HepG2 (cell line): ENCODE results near the gene VAMP5. TPM values are rescaled to one million over a fixed set of nuclear protein-coding genes. Genes with fewer than 3 reads are reported as not detected.
A peak's percentile ranks its signal among the peaks of the same experiment; 100 is the strongest.

Source experiments
- MIER3 ChIP-seq: IDR thresholded peaks from 2 replicates; pipeline ENCODE4 v1.6.1; 2016; ENCODE audit warnings: missing compliant biosample characterization, borderline replicate concordance
- RBM22 ChIP-seq: fragments of 200-400 bp; formaldehyde crosslinking; optimal IDR thresholded peaks from 2 replicates; pipeline ENCODE3; 2017; ENCODE audit warnings: mild to moderate bottlenecking, low read length, moderate library complexity
- ZC3H13 ChIP-seq: sonication (generic); formaldehyde crosslinking; IDR thresholded peaks from 2 replicates; pipeline ENCODE4 v1.8.1; 2023; ENCODE audit warnings: mild to moderate bottlenecking, missing genetic modification reagents, moderate library complexity
- ZNF451 ChIP-seq: sonication (generic); formaldehyde crosslinking; IDR thresholded peaks from 2 replicates; pipeline ENCODE4 v1.5.0; 2020; ENCODE audit warnings: mild to moderate bottlenecking, missing genetic modification reagents
- ZNF556 ChIP-seq: sonication (generic); formaldehyde crosslinking; IDR thresholded peaks from 2 replicates; pipeline ENCODE4 v1.4.0; 2020; ENCODE audit warnings: mild to moderate bottlenecking, missing genetic modification reagents, borderline replicate concordance
- ZNF83 ChIP-seq: sonication (generic); formaldehyde crosslinking; IDR thresholded peaks from 2 replicates; pipeline ENCODE4 v1.4.0; 2020; ENCODE audit warnings: missing genetic modification reagents, mild to moderate bottlenecking, borderline replicate concordance
- polyA plus RNA-seq, 8 experiments: library from polyadenylated mRNA; depleted of rRNA in 3 of 8; stranded (reverse) in 7 of 8; unstranded in 1 of 8; fragments of >200 nt; fragmentation: Illumina TruSeq in 4 of 8; extraction: Trizol in 4 of 8; gene quantifications; 2 replicates each; pipeline versions ENCODE4 v1.2.1 to v1.2.3, GENCODE V29; 2011 to 2016; ENCODE audit warnings: low read depth in 4 of 8, missing spikeins in 1 of 8, mixed read lengths in 1 of 8; ENCODE audit not compliant: insufficient read depth in 1 of 8
- total RNA-seq, 5 experiments: library from RNA; depleted of rRNA; stranded (reverse); fragments of >200 nt; fragmentation: Illumina TruSeq; extraction: Trizol; gene quantifications; 2 replicates each; pipeline ENCODE4 v1.2.3, GENCODE V29; 2016; ENCODE audit warnings: low read depth in 1 of 5
- TF ChIP-seq, protein P1 (sequence below), 2 experiments: sonication (generic) in 1 of 2; formaldehyde crosslinking in 1 of 2; IDR thresholded peaks; 2 replicates each; pipeline versions ENCODE4 v1.6.1 to v1.9.0; 2014 to 2022; ENCODE audit warnings: antibody characterized with exemption in 1 of 2, borderline replicate concordance in 1 of 2, inconsistent platforms in 1 of 2, low read depth in 1 of 2, missing genetic modification reagents in 1 of 2
- TF ChIP-seq, protein P2 (sequence below), 2 experiments: IDR thresholded peaks; 2 replicates each; pipeline ENCODE4 v1.6.1; 2011 to 2012; ENCODE audit warnings: low read length in 2 of 2, borderline replicate concordance in 1 of 2, low read depth in 1 of 2, mild to moderate bottlenecking in 1 of 2, moderate library complexity in 1 of 2
- TF ChIP-seq, protein P3 (sequence below): sonication (generic); formaldehyde crosslinking; IDR thresholded peaks from 2 replicates; pipeline ENCODE4 v1.5.0; 2020; ENCODE audit warnings: missing genetic modification reagents, mild to moderate bottlenecking, borderline replicate concordance
- TF ChIP-seq, protein P4 (sequence below): sonication (generic); formaldehyde crosslinking; IDR thresholded peaks from 2 replicates; pipeline ENCODE4 v1.8.1; 2022; ENCODE audit warnings: low read depth, mild to moderate bottlenecking, missing genetic modification reagents
- TF ChIP-seq, protein P5 (sequence below): sonication (generic); formaldehyde crosslinking; IDR thresholded peaks from 2 replicates; pipeline ENCODE4 v1.5.0; 2020; ENCODE audit warnings: missing genetic modification reagents

Gene VAMP5
- total and polyA plus RNA-seq, 2 of the 13 experiments (the other 11 are each of a cell fraction or from before 2014, with no cell fraction given): 7.2 to 56.7 TPM

DNA sequence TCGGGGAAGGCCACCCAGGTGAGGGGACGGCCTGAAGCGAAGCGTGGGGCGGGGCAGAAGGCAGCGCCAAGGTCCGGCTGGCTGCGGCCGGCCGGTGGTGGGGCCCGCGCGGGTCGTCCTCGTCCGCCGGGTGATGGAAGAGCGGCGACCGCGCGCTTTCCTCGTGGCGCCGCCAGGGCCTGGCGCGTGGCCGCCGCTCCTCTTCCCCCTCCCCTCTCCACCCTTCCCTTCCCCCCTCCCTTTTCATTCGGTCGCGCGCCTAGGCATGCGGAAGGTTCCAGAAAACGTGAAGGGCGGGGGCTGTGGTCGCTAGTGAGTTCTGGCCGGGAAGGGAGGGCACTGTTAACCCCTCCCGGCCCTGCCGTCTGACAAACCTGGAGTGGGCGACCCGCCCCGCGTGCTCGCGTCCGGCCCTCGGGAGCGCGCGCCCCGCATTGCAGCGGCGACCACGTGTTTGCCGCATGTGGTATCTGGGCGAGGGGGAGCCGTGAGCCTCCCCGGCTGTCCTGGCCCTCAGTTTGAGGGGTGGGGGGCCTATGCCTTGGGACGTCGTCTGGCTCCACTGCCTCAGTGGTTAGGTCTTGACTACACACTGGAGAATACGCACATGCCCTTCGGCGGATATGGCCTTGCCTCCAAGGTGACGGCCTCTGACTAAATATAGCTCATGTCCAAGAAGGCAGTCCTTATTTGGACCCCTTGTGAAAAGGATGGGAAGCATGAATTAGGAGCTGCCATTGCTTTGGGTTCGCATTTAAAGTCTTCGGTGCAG lies 44.7 kb upstream of the VAMP5 start (continued):
- TF ChIP-seq, protein P1, sequence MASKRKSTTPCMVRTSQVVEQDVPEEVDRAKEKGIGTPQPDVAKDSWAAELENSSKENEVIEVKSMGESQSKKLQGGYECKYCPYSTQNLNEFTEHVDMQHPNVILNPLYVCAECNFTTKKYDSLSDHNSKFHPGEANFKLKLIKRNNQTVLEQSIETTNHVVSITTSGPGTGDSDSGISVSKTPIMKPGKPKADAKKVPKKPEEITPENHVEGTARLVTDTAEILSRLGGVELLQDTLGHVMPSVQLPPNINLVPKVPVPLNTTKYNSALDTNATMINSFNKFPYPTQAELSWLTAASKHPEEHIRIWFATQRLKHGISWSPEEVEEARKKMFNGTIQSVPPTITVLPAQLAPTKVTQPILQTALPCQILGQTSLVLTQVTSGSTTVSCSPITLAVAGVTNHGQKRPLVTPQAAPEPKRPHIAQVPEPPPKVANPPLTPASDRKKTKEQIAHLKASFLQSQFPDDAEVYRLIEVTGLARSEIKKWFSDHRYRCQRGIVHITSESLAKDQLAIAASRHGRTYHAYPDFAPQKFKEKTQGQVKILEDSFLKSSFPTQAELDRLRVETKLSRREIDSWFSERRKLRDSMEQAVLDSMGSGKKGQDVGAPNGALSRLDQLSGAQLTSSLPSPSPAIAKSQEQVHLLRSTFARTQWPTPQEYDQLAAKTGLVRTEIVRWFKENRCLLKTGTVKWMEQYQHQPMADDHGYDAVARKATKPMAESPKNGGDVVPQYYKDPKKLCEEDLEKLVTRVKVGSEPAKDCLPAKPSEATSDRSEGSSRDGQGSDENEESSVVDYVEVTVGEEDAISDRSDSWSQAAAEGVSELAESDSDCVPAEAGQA (IDR thresholded peaks at IDR 0.05; ENCODE audit: low read depth): no peak
- TF ChIP-seq, protein P1 (CRISPR knock-in tag; IDR thresholded peaks at IDR 0.05; ENCODE audit: borderline replicate concordance): peak; percentile 18; the same call in 1 of the 2 replicates
- TF ChIP-seq ZNF83 (CRISPR knock-in tag) (0 out of 2 replicates have a peak, but pooled peaks have one; percentile 82), MIER3 (CRISPR knock-in tag) (no peak; the same call in 1 of the 2 replicates), ZNF556 (CRISPR knock-in tag) (no peak), ZC3H13 (CRISPR knock-in tag) (peak; percentile 69), RBM22 (peak; percentile 9), ZNF451 (CRISPR knock-in tag) (no peak; the same call in 1 of the 2 replicates)
- TF ChIP-seq, protein P2, sequence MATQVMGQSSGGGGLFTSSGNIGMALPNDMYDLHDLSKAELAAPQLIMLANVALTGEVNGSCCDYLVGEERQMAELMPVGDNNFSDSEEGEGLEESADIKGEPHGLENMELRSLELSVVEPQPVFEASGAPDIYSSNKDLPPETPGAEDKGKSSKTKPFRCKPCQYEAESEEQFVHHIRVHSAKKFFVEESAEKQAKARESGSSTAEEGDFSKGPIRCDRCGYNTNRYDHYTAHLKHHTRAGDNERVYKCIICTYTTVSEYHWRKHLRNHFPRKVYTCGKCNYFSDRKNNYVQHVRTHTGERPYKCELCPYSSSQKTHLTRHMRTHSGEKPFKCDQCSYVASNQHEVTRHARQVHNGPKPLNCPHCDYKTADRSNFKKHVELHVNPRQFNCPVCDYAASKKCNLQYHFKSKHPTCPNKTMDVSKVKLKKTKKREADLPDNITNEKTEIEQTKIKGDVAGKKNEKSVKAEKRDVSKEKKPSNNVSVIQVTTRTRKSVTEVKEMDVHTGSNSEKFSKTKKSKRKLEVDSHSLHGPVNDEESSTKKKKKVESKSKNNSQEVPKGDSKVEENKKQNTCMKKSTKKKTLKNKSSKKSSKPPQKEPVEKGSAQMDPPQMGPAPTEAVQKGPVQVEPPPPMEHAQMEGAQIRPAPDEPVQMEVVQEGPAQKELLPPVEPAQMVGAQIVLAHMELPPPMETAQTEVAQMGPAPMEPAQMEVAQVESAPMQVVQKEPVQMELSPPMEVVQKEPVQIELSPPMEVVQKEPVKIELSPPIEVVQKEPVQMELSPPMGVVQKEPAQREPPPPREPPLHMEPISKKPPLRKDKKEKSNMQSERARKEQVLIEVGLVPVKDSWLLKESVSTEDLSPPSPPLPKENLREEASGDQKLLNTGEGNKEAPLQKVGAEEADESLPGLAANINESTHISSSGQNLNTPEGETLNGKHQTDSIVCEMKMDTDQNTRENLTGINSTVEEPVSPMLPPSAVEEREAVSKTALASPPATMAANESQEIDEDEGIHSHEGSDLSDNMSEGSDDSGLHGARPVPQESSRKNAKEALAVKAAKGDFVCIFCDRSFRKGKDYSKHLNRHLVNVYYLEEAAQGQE (IDR thresholded peaks at IDR 0.05; ENCODE audit: borderline replicate concordance in 1 of 2, low read depth in 1 of 2, low read length in 2 of 2): 0 out of 4 replicates have a peak, but pooled peaks of 1 of the 2 experiments have one; percentile 30
- TF ChIP-seq, protein P3, sequence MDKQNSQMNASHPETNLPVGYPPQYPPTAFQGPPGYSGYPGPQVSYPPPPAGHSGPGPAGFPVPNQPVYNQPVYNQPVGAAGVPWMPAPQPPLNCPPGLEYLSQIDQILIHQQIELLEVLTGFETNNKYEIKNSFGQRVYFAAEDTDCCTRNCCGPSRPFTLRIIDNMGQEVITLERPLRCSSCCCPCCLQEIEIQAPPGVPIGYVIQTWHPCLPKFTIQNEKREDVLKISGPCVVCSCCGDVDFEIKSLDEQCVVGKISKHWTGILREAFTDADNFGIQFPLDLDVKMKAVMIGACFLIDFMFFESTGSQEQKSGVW: peak; percentile 81; the same call in 1 of the 2 replicates
- TF ChIP-seq, protein P4, sequence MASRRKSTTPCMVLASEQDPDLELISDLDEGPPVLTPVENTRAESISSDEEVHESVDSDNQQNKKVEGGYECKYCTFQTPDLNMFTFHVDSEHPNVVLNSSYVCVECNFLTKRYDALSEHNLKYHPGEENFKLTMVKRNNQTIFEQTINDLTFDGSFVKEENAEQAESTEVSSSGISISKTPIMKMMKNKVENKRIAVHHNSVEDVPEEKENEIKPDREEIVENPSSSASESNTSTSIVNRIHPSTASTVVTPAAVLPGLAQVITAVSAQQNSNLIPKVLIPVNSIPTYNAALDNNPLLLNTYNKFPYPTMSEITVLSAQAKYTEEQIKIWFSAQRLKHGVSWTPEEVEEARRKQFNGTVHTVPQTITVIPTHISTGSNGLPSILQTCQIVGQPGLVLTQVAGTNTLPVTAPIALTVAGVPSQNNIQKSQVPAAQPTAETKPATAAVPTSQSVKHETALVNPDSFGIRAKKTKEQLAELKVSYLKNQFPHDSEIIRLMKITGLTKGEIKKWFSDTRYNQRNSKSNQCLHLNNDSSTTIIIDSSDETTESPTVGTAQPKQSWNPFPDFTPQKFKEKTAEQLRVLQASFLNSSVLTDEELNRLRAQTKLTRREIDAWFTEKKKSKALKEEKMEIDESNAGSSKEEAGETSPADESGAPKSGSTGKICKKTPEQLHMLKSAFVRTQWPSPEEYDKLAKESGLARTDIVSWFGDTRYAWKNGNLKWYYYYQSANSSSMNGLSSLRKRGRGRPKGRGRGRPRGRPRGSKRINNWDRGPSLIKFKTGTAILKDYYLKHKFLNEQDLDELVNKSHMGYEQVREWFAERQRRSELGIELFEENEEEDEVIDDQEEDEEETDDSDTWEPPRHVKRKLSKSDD (CRISPR knock-in tag): 0 out of 2 replicates have a peak, but pooled peaks have one; percentile 36
- TF ChIP-seq, protein P5, sequence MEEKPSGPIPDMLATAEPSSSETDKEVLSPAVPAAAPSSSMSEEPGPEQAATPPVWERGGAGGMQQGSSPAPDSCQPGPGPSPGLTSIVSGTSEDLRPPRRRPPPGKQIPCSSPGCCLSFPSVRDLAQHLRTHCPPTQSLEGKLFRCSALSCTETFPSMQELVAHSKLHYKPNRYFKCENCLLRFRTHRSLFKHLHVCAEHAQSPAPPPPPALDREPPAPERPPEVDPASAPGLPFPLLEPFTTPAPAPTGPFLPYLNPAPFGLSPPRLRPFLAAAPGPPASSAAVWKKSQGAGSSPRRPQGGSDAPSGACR (CRISPR knock-in tag): peak; percentile 95; the same call in 1 of the 2 replicates
